SK-N-SH (cell line): ENCODE measurements around the gene FKBP2. TPM values are rescaled to one million over a fixed set of nuclear protein-coding genes. Genes with fewer than 3 reads are reported as not detected.

Source experiments
- CTCF ChIA-PET: fragments of 300-600, 350-600 bp; formaldehyde crosslinking; extraction: SDS; loops from one replicate; lab custom pipeline; 2021; lab: Yijun Ruan, JAX
- POLR2A ChIA-PET: fragments of 350-600 bp; sonication (Branson Sonifier 250); formaldehyde crosslinking; extraction: SDS; loops from one replicate; lab custom pipeline; 2020; ENCODE audit warnings: antibody characterized with exemption, inconsistent platforms; lab: Yijun Ruan, JAX
- DNase-seq: peaks from one replicate; pipeline ENCODE4 v3.0.0; 2012
- H2AFZ ChIP-seq: fragments of 200-600 bp; sonication (generic); 2 replicates; pipeline ENCODE4 v1.8.1; 2016; ENCODE audit warnings: antibody characterized with exemption, mild to moderate bottlenecking, low read depth
- H3F3A ChIP-seq: fragments of 200-600 bp; sonication (generic); replicated peaks from 2 replicates; pipeline ENCODE3; 2016; ENCODE audit warnings: antibody characterized with exemption, mild to moderate bottlenecking; ENCODE audit not compliant: insufficient read depth
- H3K27ac ChIP-seq, 2 experiments: fragments of 200-500 bp in 1 of 2; fragments of 200-600 bp in 1 of 2; sonication (Bioruptor generic) in 1 of 2; sonication (generic), shearing (Covaris generic) in 1 of 2; 2 replicates each; pipeline versions ENCODE4 v1.5.1 to v1.6.1; 2014 to 2016; ENCODE audit warnings: low read depth in 2 of 2, inconsistent platforms in 1 of 2, low read length in 1 of 2, mild to moderate bottlenecking in 1 of 2, mixed read lengths in 1 of 2
- H3K27me3 ChIP-seq: fragments of 200-600 bp; sonication (generic), shearing (Covaris generic); 2 replicates; pipeline ENCODE4 v1.6.1; 2016; ENCODE audit warnings: mixed run types; ENCODE audit not compliant: insufficient read depth
- H3K36me3 ChIP-seq, 2 experiments: fragments of 200-500 bp in 1 of 2; fragments of 200-600 bp in 1 of 2; sonication (Bioruptor generic) in 1 of 2; sonication (generic) in 1 of 2; replicated peaks in 1 of 2; 2 replicates each; pipeline versions ENCODE3 to v1.5.1; 2014 to 2016; ENCODE audit warnings: low read length in 1 of 2, mild to moderate bottlenecking in 1 of 2; ENCODE audit not compliant: insufficient read depth in 2 of 2, control insufficient read depth in 1 of 2
- H3K4me1 ChIP-seq, 2 experiments: fragments of 200-500 bp in 1 of 2; fragments of 200-600 bp in 1 of 2; sonication (Bioruptor generic) in 1 of 2; sonication (generic), shearing (Covaris generic) in 1 of 2; 2 replicates each; pipeline versions ENCODE4 v1.5.1 to v1.6.1; 2014 to 2016; ENCODE audit warnings: low read depth in 1 of 2, low read length in 1 of 2, mixed run types in 1 of 2; ENCODE audit not compliant: insufficient read depth in 2 of 2, control insufficient read depth in 1 of 2
- H3K4me2 ChIP-seq: fragments of 200-600 bp; sonication (generic), shearing (Covaris generic); 2 replicates; pipeline ENCODE4 v1.6.1; 2017; ENCODE audit warnings: mixed run types
- H3K4me3 ChIP-seq, 2 experiments: fragments of 200-500 bp in 1 of 2; fragments of 200-600 bp in 1 of 2; sonication (Bioruptor generic) in 1 of 2; sonication (generic), shearing (Covaris generic) in 1 of 2; 2 replicates each; pipeline versions ENCODE4 v1.5.1 to v1.8.1; 2014 to 2016; ENCODE audit warnings: low read depth in 2 of 2, inconsistent platforms in 1 of 2, low read length in 1 of 2, mild to moderate bottlenecking in 1 of 2, mixed read lengths in 1 of 2, moderate library complexity in 1 of 2
- H3K79me2 ChIP-seq: fragments of 200-600 bp; sonication (generic); 2 replicates; pipeline ENCODE4 v1.8.1; 2017; ENCODE audit warnings: mild to moderate bottlenecking; ENCODE audit not compliant: insufficient read depth
- H3K9ac ChIP-seq: fragments of 200-600 bp; sonication (generic); 2 replicates; pipeline ENCODE4 v1.6.1; 2017; ENCODE audit warnings: mixed run types
- H3K9me2 ChIP-seq: fragments of 200-600 bp; sonication (generic); 2 replicates; pipeline ENCODE4 v1.6.1; 2017; ENCODE audit warnings: mixed run types
- H3K9me3 ChIP-seq: fragments of 200-600 bp; sonication (generic); 2 replicates; pipeline ENCODE4 v1.6.1; 2017; ENCODE audit warnings: mixed run types, mild to moderate bottlenecking, moderate library complexity
- H4K20me1 ChIP-seq: fragments of 200-600 bp; sonication (generic); 2 replicates; pipeline ENCODE4 v1.6.1; 2017; ENCODE audit warnings: mild to moderate bottlenecking, mixed run types; ENCODE audit not compliant: insufficient read depth
- EP300 ChIP-seq, 2 experiments: IDR thresholded peaks; 2 replicates each; pipeline versions ENCODE4 v1.4.0 to v1.6.1; 2012; ENCODE audit warnings: borderline replicate concordance in 1 of 2, low read depth in 1 of 2, low read length in 1 of 2
- FOSL2 ChIP-seq: IDR thresholded peaks from 2 replicates; pipeline ENCODE4 v1.4.0; 2012; ENCODE audit warnings: low read depth, mild to moderate bottlenecking, moderate library complexity, borderline replicate concordance
- FOXJ3 ChIP-seq: sonication (generic); formaldehyde crosslinking; IDR thresholded peaks from 2 replicates; pipeline ENCODE4 v1.5.1; 2020; ENCODE audit warnings: mild to moderate bottlenecking, missing genetic modification reagents
- FOXM1 ChIP-seq: IDR thresholded peaks from 2 replicates; pipeline ENCODE4 v1.4.0; 2012; ENCODE audit warnings: low read depth, mild to moderate bottlenecking
- JUND ChIP-seq: IDR thresholded peaks from 2 replicates; pipeline ENCODE4 v1.4.0; 2012
- MEF2A ChIP-seq: IDR thresholded peaks from 2 replicates; pipeline ENCODE4 v1.4.0; 2012; ENCODE audit warnings: low read depth, borderline replicate concordance
- MXI1 ChIP-seq: IDR thresholded peaks from 2 replicates; pipeline ENCODE4 v1.6.1; 2012; ENCODE audit warnings: mild to moderate bottlenecking, low read depth, low read length, improper control_type of control experiment
- NFIC ChIP-seq: IDR thresholded peaks from 2 replicates; pipeline ENCODE4 v1.4.0; 2012; ENCODE audit warnings: borderline replicate concordance
- NRF1 ChIP-seq: IDR thresholded peaks from 2 replicates; pipeline ENCODE4 v1.6.1; 2012; ENCODE audit warnings: low read depth, mild to moderate bottlenecking, low read length
- RAD21 ChIP-seq: IDR thresholded peaks from 2 replicates; pipeline ENCODE4 v1.6.1; 2012; ENCODE audit warnings: mild to moderate bottlenecking, low read length
- RCOR1 ChIP-seq: fragments of 150-350 bp; IDR thresholded peaks from 2 replicates; pipeline ENCODE4 v1.6.1; 2017; ENCODE audit warnings: antibody characterized with exemption, low read length
- RFX5 ChIP-seq: IDR thresholded peaks from 2 replicates; pipeline ENCODE4 v1.6.1; 2012; ENCODE audit warnings: mild to moderate bottlenecking, improper control_type of control experiment, low read length
- SMC3 ChIP-seq: IDR thresholded peaks from 2 replicates; pipeline ENCODE4 v1.6.1; 2012; ENCODE audit warnings: low read depth, low read length, improper control_type of control experiment
- TAF1 ChIP-seq: IDR thresholded peaks from 2 replicates; pipeline ENCODE4 v1.6.1; 2012; ENCODE audit warnings: low read depth, mild to moderate bottlenecking, low read length, moderate library complexity, borderline replicate concordance
- TCF12 ChIP-seq: IDR thresholded peaks from 2 replicates; pipeline ENCODE4 v1.4.0; 2012
- YY1 ChIP-seq: IDR thresholded peaks from 2 replicates; pipeline ENCODE4 v1.4.0; 2012; ENCODE audit warnings: low read depth, mild to moderate bottlenecking
- WGBS: methylation state at CpG from one replicate; pipeline ENCODE4 v1.1.6; 2017; ENCODE audit warnings: low lambda C conversion rate; 5-methylcytosine and 5-hydroxymethylcytosine counted together
- polyA plus RNA-seq, 3 experiments: library from polyadenylated mRNA; depleted of rRNA; stranded (reverse); fragments of >200 nt; gene quantifications; 2 replicates each; pipeline ENCODE4 v1.2.3, GENCODE V29; 2012
- TF ChIP-seq, protein P1 (sequence below): IDR thresholded peaks from 2 replicates; pipeline ENCODE4 v1.4.0; 2012; ENCODE audit warnings: low read depth
- TF ChIP-seq, protein P2 (sequence below): IDR thresholded peaks from 2 replicates; pipeline ENCODE4 v1.4.0; 2012; ENCODE audit warnings: low read depth, borderline replicate concordance
- TF ChIP-seq, protein P3 (sequence below): IDR thresholded peaks from 2 replicates; pipeline ENCODE4; 2012
- TF ChIP-seq, protein P4 (sequence below): fragments of 150-350 bp; IDR thresholded peaks from 2 replicates; pipeline ENCODE4 v1.6.1; 2017; ENCODE audit warnings: antibody characterized with exemption, low read length, low read depth, borderline replicate concordance
- TF ChIP-seq, protein P5 (sequence below): fragments of 150-350 bp; IDR thresholded peaks from 2 replicates; pipeline ENCODE4 v1.6.1; 2016; ENCODE audit warnings: mild to moderate bottlenecking, low read depth, low read length

FKBP2 gene
- polyA plus RNA-seq, 1 of the 3 experiments (the other 2 are of a cell fraction), result 127 TPM

DNA sequence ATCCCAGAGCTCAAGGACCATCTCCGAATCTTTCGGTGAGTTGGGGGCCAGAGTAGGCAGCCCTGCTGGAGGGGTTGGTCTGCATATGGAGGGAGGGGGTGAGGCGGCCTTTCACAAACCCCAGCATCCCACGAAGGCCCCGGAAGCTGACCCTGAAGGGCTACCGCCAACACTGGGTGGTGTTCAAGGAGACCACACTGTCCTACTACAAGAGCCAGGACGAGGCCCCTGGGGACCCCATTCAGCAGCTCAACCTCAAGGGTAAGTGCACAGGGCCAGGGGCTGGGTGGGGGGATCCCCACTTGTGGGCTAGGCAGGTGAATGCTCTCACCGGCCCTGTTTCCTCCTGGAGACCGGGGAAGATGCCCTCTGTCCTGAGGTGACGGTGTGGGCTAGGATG is 21.1 kb upstream of the FKBP2 start:
- no CpG with 5 or more reads among the region's 10 CpGs for whole genome bisulfite sequencing
- no peak overlapping the region for H2AFZ ChIP-seq
- peaks cover 2% of the 10 kb centered on the region for H3F3A ChIP-seq
- H3K36me3 ChIP-seq, result peaks cover 0 to 10% of the 10 kb centered on the region in 2 experiments
- H3K9me2 ChIP-seq, result no peaks in the 10 kb centered on the region
- ChIA-PET CTCF (interaction anchor here (0.7 to 5.7 kb wide), 4 partner anchors 10 to 135 kb away, joined by 3 to 50 read pairs (median 4); partner anchors contain the start of gene FERMT3), POLR2A (interaction anchor here (0.6 to 1.7 kb wide), 5 partner anchors 10 to 1329 kb away, joined by 3 to 5 read pairs (median 3); partner anchors contain the start of gene STIP1)
- H3K4me1 ChIP-seq, result peaks cover 3 to 20% of the 10 kb centered on the region in 2 experiments; a peak in 1 of 4 replicates
- no peak for TF ChIP-seq RAD21
- no peak for TF ChIP-seq RCOR1
- no peak for TF ChIP-seq FOXM1
- TF ChIP-seq MEF2A, result no peak
- TF ChIP-seq MXI1, result no peak
- no peak for TF ChIP-seq JUND
- TF ChIP-seq, protein P1, sequence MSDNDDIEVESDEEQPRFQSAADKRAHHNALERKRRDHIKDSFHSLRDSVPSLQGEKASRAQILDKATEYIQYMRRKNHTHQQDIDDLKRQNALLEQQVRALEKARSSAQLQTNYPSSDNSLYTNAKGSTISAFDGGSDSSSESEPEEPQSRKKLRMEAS, result no peak
- TF ChIP-seq, protein P2, sequence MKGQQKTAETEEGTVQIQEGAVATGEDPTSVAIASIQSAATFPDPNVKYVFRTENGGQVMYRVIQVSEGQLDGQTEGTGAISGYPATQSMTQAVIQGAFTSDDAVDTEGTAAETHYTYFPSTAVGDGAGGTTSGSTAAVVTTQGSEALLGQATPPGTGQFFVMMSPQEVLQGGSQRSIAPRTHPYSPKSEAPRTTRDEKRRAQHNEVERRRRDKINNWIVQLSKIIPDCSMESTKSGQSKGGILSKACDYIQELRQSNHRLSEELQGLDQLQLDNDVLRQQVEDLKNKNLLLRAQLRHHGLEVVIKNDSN, result no peak
- H3K9ac ChIP-seq, result no peak overlapping the region
- no peak overlapping the region for H3K4me2 ChIP-seq
- no peaks in the 10 kb centered on the region for H3K9me3 ChIP-seq
- no peak overlapping the region for H3K4me3 ChIP-seq
- no peak overlapping the region; a peak in 1 of 4 replicates for H3K27ac ChIP-seq
- H4K20me1 ChIP-seq, result no peaks in the 10 kb centered on the region
- H3K79me2 ChIP-seq, result no peaks in the 10 kb centered on the region
- DNase-seq, result no peak
- no peaks in the 10 kb centered on the region for H3K27me3 ChIP-seq

DNA sequence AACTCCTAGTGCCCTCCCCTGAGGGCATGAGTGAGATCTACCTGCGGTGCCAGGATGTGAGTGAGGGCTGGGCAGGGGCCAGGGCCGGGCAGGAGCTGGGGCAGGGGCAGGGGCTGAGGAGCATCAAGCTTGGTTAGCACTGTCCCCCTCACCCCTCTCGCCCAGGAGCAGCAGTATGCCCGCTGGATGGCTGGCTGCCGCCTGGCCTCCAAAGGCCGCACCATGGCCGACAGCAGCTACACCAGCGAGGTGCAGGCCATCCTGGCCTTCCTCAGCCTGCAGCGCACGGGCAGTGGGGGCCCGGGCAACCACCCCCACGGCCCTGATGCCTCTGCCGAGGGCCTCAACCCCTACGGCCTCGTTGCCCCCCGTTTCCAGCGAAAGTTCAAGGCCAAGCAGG is 20.6 kb upstream of the FKBP2 start:
- Histone ChIP-seq H3K4me1 (peaks cover 0 to 25% of the 10 kb centered on the region in 2 experiments; a peak in 2 of 4 replicates), H3K9ac (no peak overlapping the region), H3K9me2 (no peaks in the 10 kb centered on the region), H3K36me3 (peaks cover 0 to 10% of the 10 kb centered on the region in 2 experiments), H3K79me2 (peaks cover 5% of the 10 kb centered on the region; the same call in 1 of the 2 replicates), H3K27me3 (no peaks in the 10 kb centered on the region), H3K4me2 (no peak overlapping the region), H4K20me1 (no peaks in the 10 kb centered on the region), H3K4me3 (no peak overlapping the region), H3F3A (peaks cover 2% of the 10 kb centered on the region), H3K9me3 (no peaks in the 10 kb centered on the region), H3K27ac (no peak overlapping the region; a peak in 1 of 4 replicates), H2AFZ (no peak overlapping the region)
- ChIA-PET POLR2A (interaction anchor here (1.3 to 1.7 kb wide), 2 partner anchors 9 to 15 kb away, joined by 3 to 5 read pairs; no protein-coding TSS in a partner anchor), CTCF (interaction anchor here (0.9 kb wide), 1 partner anchor 10 kb away, joined by 3 read pairs; no protein-coding TSS in a partner anchor)
- 86% methylated on average over 11 of the region's 17 CpGs for WGBS
- no peak for DNase-seq
- TF ChIP-seq RFX5 (no peak), TAF1 (no peak), YY1 (no peak), FOSL2 (no peak), NFIC (no peak), EP300 (IDR thresholded peaks at IDR 0.05; ENCODE audit: borderline replicate concordance in 1 of 2, low read depth in 1 of 2, low read length in 1 of 2) (no peak), FOXJ3 (CRISPR knock-in tag) (no peak), MXI1 (no peak), SMC3 (no peak), TCF12 (no peak), RAD21 (no peak), RCOR1 (no peak), NRF1 (no peak)
- TF ChIP-seq, protein P2, result no peak
- TF ChIP-seq, protein P3, sequence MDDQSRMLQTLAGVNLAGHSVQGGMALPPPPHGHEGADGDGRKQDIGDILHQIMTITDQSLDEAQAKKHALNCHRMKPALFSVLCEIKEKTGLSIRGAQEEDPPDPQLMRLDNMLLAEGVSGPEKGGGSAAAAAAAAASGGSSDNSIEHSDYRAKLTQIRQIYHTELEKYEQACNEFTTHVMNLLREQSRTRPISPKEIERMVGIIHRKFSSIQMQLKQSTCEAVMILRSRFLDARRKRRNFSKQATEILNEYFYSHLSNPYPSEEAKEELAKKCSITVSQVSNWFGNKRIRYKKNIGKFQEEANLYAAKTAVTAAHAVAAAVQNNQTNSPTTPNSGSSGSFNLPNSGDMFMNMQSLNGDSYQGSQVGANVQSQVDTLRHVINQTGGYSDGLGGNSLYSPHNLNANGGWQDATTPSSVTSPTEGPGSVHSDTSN, result no peak
- TF ChIP-seq, protein P1, result no peak
- TF ChIP-seq, protein P4, sequence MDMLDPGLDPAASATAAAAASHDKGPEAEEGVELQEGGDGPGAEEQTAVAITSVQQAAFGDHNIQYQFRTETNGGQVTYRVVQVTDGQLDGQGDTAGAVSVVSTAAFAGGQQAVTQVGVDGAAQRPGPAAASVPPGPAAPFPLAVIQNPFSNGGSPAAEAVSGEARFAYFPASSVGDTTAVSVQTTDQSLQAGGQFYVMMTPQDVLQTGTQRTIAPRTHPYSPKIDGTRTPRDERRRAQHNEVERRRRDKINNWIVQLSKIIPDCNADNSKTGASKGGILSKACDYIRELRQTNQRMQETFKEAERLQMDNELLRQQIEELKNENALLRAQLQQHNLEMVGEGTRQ, result no peak
- TF ChIP-seq, protein P5, sequence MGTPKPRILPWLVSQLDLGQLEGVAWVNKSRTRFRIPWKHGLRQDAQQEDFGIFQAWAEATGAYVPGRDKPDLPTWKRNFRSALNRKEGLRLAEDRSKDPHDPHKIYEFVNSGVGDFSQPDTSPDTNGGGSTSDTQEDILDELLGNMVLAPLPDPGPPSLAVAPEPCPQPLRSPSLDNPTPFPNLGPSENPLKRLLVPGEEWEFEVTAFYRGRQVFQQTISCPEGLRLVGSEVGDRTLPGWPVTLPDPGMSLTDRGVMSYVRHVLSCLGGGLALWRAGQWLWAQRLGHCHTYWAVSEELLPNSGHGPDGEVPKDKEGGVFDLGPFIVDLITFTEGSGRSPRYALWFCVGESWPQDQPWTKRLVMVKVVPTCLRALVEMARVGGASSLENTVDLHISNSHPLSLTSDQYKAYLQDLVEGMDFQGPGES, result no peak
